SU-DHL-6 (cell line): ENCODE data around the gene TOM1L2.
"Not testable (repeated sequence)": the region's sequence is repeated elsewhere in the genome, so short reads cannot be mapped to it uniquely, and the experiment has no call there.

ENCODE experiments used
- H2AFZ ChIP-seq: fragments of 200-600 bp; sonication (generic); 2 replicates; pipeline ENCODE4 v1.6.1; 2014; ENCODE audit warnings: low read depth, mild to moderate bottlenecking, moderate library complexity, mixed read lengths, antibody characterized with exemption, low read length; ENCODE audit not compliant: severe bottlenecking
- H3F3A ChIP-seq: fragments of 200-600 bp; shearing (Covaris generic); 2 replicates; pipeline ENCODE4 v1.6.0; 2016; ENCODE audit warnings: antibody characterized with exemption, mild to moderate bottlenecking; ENCODE audit not compliant: insufficient read depth
- H3K27ac ChIP-seq: fragments of 200-600 bp; sonication (generic); 2 replicates; pipeline ENCODE4 v1.5.1; 2016; ENCODE audit warnings: low read depth, mild to moderate bottlenecking, low read length, moderate library complexity, mixed read lengths
- H3K27me3 ChIP-seq: fragments of 200-600 bp; sonication (generic), shearing (Covaris generic); 2 replicates; pipeline ENCODE4 v1.6.0; 2014; ENCODE audit warnings: mild to moderate bottlenecking, low read length
- H3K36me3 ChIP-seq: fragments of 200-600 bp; sonication (generic); 2 replicates; pipeline ENCODE4 v1.6.1; 2014; ENCODE audit warnings: mild to moderate bottlenecking, low read length, mixed read lengths
- H3K4me2 ChIP-seq: fragments of 300-600, 200-600 bp; shearing (Covaris generic), sonication (generic); 2 replicates; pipeline ENCODE4 v1.6.0; 2014; ENCODE audit warnings: low read length, low read depth, mild to moderate bottlenecking; ENCODE audit not compliant: poor library complexity, severe bottlenecking
- H3K4me3 ChIP-seq: fragments of 200-600 bp; sonication (generic); 2 replicates; pipeline ENCODE4 v1.5.1; 2014; ENCODE audit warnings: antibody characterized with exemption, low read length, mild to moderate bottlenecking, mixed read lengths; ENCODE audit not compliant: insufficient read depth, poor library complexity, severe bottlenecking
- H3K79me2 ChIP-seq: fragments of 200-600 bp; sonication (generic); 2 replicates; pipeline ENCODE4 v1.6.1; 2014; ENCODE audit warnings: mild to moderate bottlenecking, low read length, moderate library complexity; ENCODE audit not compliant: insufficient read depth
- H3K9ac ChIP-seq: fragments of 200-600 bp; sonication (generic); 2 replicates; pipeline ENCODE4 v1.7.0; 2014; ENCODE audit warnings: mild to moderate bottlenecking, low read length
- H3K9me2 ChIP-seq: fragments of 200-600 bp; sonication (generic); replicated peaks from 2 replicates; pipeline ENCODE4 v1.6.1; 2014; ENCODE audit warnings: low read length; ENCODE audit not compliant: insufficient read depth
- H3K9me3 ChIP-seq: fragments of 200-600 bp; sonication (generic); 2 replicates; pipeline ENCODE4 v1.6.1; 2014; ENCODE audit warnings: low read length, mixed read lengths; ENCODE audit not compliant: insufficient read depth
- H4K20me1 ChIP-seq: fragments of 200-600 bp; sonication (generic); 2 replicates; pipeline ENCODE4 v1.6.1; 2014; ENCODE audit warnings: low read depth, mild to moderate bottlenecking, antibody characterized with exemption, low read length, moderate library complexity, mixed read lengths
- CTCF ChIP-seq: fragments of 200-600 bp; sonication (generic); IDR thresholded peaks from one replicate; pipeline ENCODE4 v1.5.1; 2017; ENCODE audit warnings: antibody characterized with exemption, mild to moderate bottlenecking, low read length, moderate library complexity; ENCODE audit not compliant: insufficient read depth, poor library complexity, severe bottlenecking
- EZH2phosphoT487 ChIP-seq: fragments of 200-600 bp; sonication (generic), shearing (Covaris generic); conservative IDR thresholded peaks from 2 replicates; pipeline ENCODE4 v1.6.1; 2018; ENCODE audit warnings: mild to moderate bottlenecking, antibody characterized with exemption, low read length, moderate library complexity, mixed read lengths

Gene TOM1L2

GRCh38 chr17:17998934-17999333 lies 26.7 kb upstream of the TOM1L2 start:
- no peaks in the 10 kb centered on the region for H3K27me3 ChIP-seq
- no peaks in the 10 kb centered on the region for H4K20me1 ChIP-seq
- H3K9me3 ChIP-seq, result no peaks in the 10 kb centered on the region
- no peak overlapping the region for H3K9ac ChIP-seq
- no peaks in the 10 kb centered on the region for H3K9me2 ChIP-seq
- H3K27ac ChIP-seq, result no peak overlapping the region
- H3K4me3 ChIP-seq, result no peak overlapping the region
- H3K36me3 ChIP-seq, result no peaks in the 10 kb centered on the region
- no peaks in the 10 kb centered on the region for H3F3A ChIP-seq
- H3K79me2 ChIP-seq, result no peaks in the 10 kb centered on the region
- no peak for TF ChIP-seq CTCF
- TF ChIP-seq EZH2phosphoT487, result no peak
- no peak overlapping the region for H3K4me2 ChIP-seq
- H2AFZ ChIP-seq, result no peak overlapping the region

- not testable (repeated sequence) for H3K79me2 ChIP-seq, H3K4me3 ChIP-seq, H3K27ac ChIP-seq, H3K27me3 ChIP-seq, H3K9me3 ChIP-seq, H3F3A ChIP-seq, H4K20me1 ChIP-seq, H3K9me2 ChIP-seq, H3K36me3 ChIP-seq, H3K9ac ChIP-seq, H3K4me2 ChIP-seq, H2AFZ ChIP-seq
These were observed 23.7 kb upstream of the TOM1L2 start for GRCh38 chr17:17995887-17996286.

GRCh38 chr17:17994271-17995069 lies 22.3 kb upstream of the TOM1L2 start:
- Histone ChIP-seq H2AFZ (no peak overlapping the region), H3K36me3 (no peaks in the 10 kb centered on the region), H3K9me3 (no peaks in the 10 kb centered on the region), H3K9ac (no peak overlapping the region), H3F3A (no peaks in the 10 kb centered on the region), H3K27me3 (no peaks in the 10 kb centered on the region), H3K4me3 (no peak overlapping the region), H4K20me1 (no peaks in the 10 kb centered on the region), H3K4me2 (no peak overlapping the region), H3K79me2 (no peaks in the 10 kb centered on the region), H3K9me2 (no peaks in the 10 kb centered on the region), H3K27ac (no peak overlapping the region)
- TF ChIP-seq EZH2phosphoT487 (no peak), CTCF (no peak)

GRCh38 chr17:17993852-17994251 lies 21.7 kb upstream of the TOM1L2 start:
- Histone ChIP-seq H3K4me2 (no peak overlapping the region), H4K20me1 (no peaks in the 10 kb centered on the region), H3K9me2 (no peaks in the 10 kb centered on the region), H3K27me3 (no peaks in the 10 kb centered on the region), H3K27ac (no peak overlapping the region), H3K9me3 (no peaks in the 10 kb centered on the region), H3K4me3 (no peak overlapping the region), H3K79me2 (no peaks in the 10 kb centered on the region), H3K36me3 (no peaks in the 10 kb centered on the region), H2AFZ (no peak overlapping the region), H3F3A (no peaks in the 10 kb centered on the region), H3K9ac (no peak overlapping the region)
- no peak for TF ChIP-seq EZH2phosphoT487
- TF ChIP-seq CTCF, result no peak
